HL-60 (cell line): ENCODE results near the gene PPP3CA.

Source experiments
- DNase-seq, 2 experiments: peaks; one replicate each; pipeline ENCODE4 v3.0.0-alpha.2; 2010 to 2020; ENCODE audit warnings: low read depth in 1 of 2, low spot score in 1 of 2
- H3K27ac ChIP-seq: fragments of 250-450 bp; sonication (Bioruptor Pico); replicated peaks from 2 replicates; pipeline ENCODE4 v1.5.1; 2020; ENCODE audit warnings: mild to moderate bottlenecking, moderate library complexity
- H3K27me3 ChIP-seq: fragments of 250-450 bp; sonication (Bioruptor Pico); 2 replicates; pipeline ENCODE4 v1.5.1; 2021; ENCODE audit warnings: mild to moderate bottlenecking, moderate library complexity; ENCODE audit not compliant: insufficient read depth, poor library complexity, severe bottlenecking
- H3K4me3 ChIP-seq: replicated peaks from 2 replicates; pipeline ENCODE4 v1.5.1; 2011; ENCODE audit warnings: mild to moderate bottlenecking, control low read depth, low read length; ENCODE audit not compliant: insufficient read depth
- CTCF ChIP-seq: IDR thresholded peaks from one replicate; pipeline ENCODE4 v1.5.1; 2011; ENCODE audit warnings: low read length, control low read depth, inconsistent platforms; ENCODE audit not compliant: insufficient read depth
- GABPA ChIP-seq: IDR thresholded peaks from 2 replicates; pipeline ENCODE4 v1.6.1; 2012; ENCODE audit warnings: low read depth
- POLR2AphosphoS5 ChIP-seq: IDR thresholded peaks from 2 replicates; pipeline ENCODE4 v1.6.1; 2012; ENCODE audit warnings: low read depth
- REST ChIP-seq: IDR thresholded peaks from 2 replicates; pipeline ENCODE4 v1.6.1; 2012; ENCODE audit warnings: low read depth; ENCODE audit not compliant: insufficient replicate concordance
- SPI1 ChIP-seq: IDR thresholded peaks from 2 replicates; pipeline ENCODE4 v1.6.1; 2012; ENCODE audit warnings: low read depth, mild to moderate bottlenecking, borderline replicate concordance

The PPP3CA gene

GRCh38 chr4:101119141-101119540 is 228.2 kb downstream of the PPP3CA start:
- no peak overlapping the region for H3K27ac ChIP-seq
- DNase-seq = no peak
- no peak overlapping the region for H3K4me3 ChIP-seq
- TF ChIP-seq CTCF (no peak), POLR2AphosphoS5 (no peak), SPI1 (no peak), REST (no peak), GABPA (no peak)
- no peaks in the 10 kb centered on the region for H3K27me3 ChIP-seq

- Histone ChIP-seq H3K27ac (no peak overlapping the region), H3K27me3 (no peaks in the 10 kb centered on the region), H3K4me3 (no peak overlapping the region)
- TF ChIP-seq POLR2AphosphoS5 = no peak
- TF ChIP-seq GABPA = no peak
- TF ChIP-seq SPI1 = no peak
- no peak for TF ChIP-seq CTCF
- no peak for TF ChIP-seq REST
- DNase-seq = no peak
Measured at GRCh38 chr4:101118617-101119016, 228.7 kb downstream of the PPP3CA start.

GRCh38 chr4:101115887-101116286 is 231.4 kb downstream of the PPP3CA start:
- Histone ChIP-seq H3K27me3 (no peaks in the 10 kb centered on the region), H3K27ac (no peak overlapping the region), H3K4me3 (no peak overlapping the region)
- TF ChIP-seq GABPA (no peak), REST (no peak), POLR2AphosphoS5 (no peak), SPI1 (no peak), CTCF (no peak)
- DNase-seq = no peak
